Activated B cell treated with CpG ODN at 0.5 μM for 24 hours (primary cell): ENCODE measurements around the gene CCDC82. TPM values are rescaled to one million over a fixed set of nuclear protein-coding genes. Genes with fewer than 3 reads are reported as not detected.

Experiments
- ATAC-seq: fragments of 200-7000 bp; cut with Tn5 transposase; one replicate; pipeline ENCODE4 v1.10.0; 2021; ENCODE audit warnings: low read depth, mild to moderate bottlenecking, moderate library complexity
- CTCF ChIA-PET: fragments of 350-600 bp; sonication (Branson Sonifier 250); formaldehyde crosslinking; loops from one replicate; lab custom pipeline; 2021; ENCODE audit warnings: antibody characterized with exemption; lab: Charles Lee
- POLR2A ChIA-PET: fragments of 350-600 bp; sonication (Branson Sonifier 250); formaldehyde crosslinking; loops from one replicate; lab custom pipeline; 2021; ENCODE audit warnings: antibody characterized with exemption; lab: Charles Lee
- DNase-seq: peaks from one replicate; pipeline ENCODE4 v3.0.0; 2022
- H3K27ac Mint-ChIP-seq: one replicate; pipeline ENCODE4 v1.8.0; 2020; ENCODE audit warnings: mixed read lengths
- H3K27me3 Mint-ChIP-seq: one replicate; pipeline ENCODE4 v1.8.0; 2021; ENCODE audit warnings: mixed read lengths
- H3K36me3 Mint-ChIP-seq: one replicate; pipeline ENCODE4 v1.8.0; 2021; ENCODE audit warnings: low read depth, mixed read lengths
- H3K4me1 Mint-ChIP-seq: one replicate; pipeline ENCODE4 v1.8.0; 2021; ENCODE audit warnings: mixed read lengths
- H3K4me3 Mint-ChIP-seq: one replicate; pipeline ENCODE4 v1.8.0; 2020; ENCODE audit warnings: mild to moderate bottlenecking, mixed read lengths
- H3K9me3 Mint-ChIP-seq: one replicate; pipeline ENCODE4 v1.8.0; 2020; ENCODE audit warnings: mixed read lengths
- CTCF ChIP-seq: fragments of 200-600 bp; IDR thresholded peaks from one replicate; pipeline ENCODE4 v1.8.0; 2022; ENCODE audit warnings: antibody characterized with exemption, mild to moderate bottlenecking
- intact Hi-C: fragments of 100-400 bp; cut with micrococcal nuclease; formaldehyde crosslinking; loops from one replicate; pipeline ENCODE4 v1.15.1; 2024
- total RNA-seq: library from RNA; stranded (reverse); gene quantifications from 2 replicates; pipeline ENCODE4 v1.2.3, GENCODE V29; 2022

CCDC82 gene
- total RNA-seq, 1 donor from 2014 or later: 33.8 TPM

- Mint-ChIP-seq H3K4me3 (peak overlapping the region; percentile 83), H3K36me3 (peaks cover 21% of the 10 kb centered on the region), H3K27ac (peak overlapping the region; percentile 95), H3K9me3 (no peaks in the 10 kb centered on the region), H3K27me3 (no peaks in the 10 kb centered on the region), H3K4me1 (peaks cover 76% of the 10 kb centered on the region)
- intact Hi-C loops: loop anchor here (2.0 kb wide), 3 partner anchors 13 to 45 kb away; no protein-coding TSS in a partner anchor
- DNase-seq (no peak), ATAC-seq (peak; percentile 20)
- ChIA-PET CTCF (interaction anchor here (1.0 to 6.9 kb wide), 8 partner anchors 56 to 489 kb away, joined by 3 to 116 read pairs (median 4); no protein-coding TSS in a partner anchor), POLR2A (interaction anchor here (1.7 to 6.5 kb wide), 2 partner anchors 70 to 94 kb away, joined by 10 to 65 read pairs; no protein-coding TSS in a partner anchor)
- TF ChIP-seq CTCF: no peak
Observed at GRCh38 chr11:96337541-96338431, 51.9 kb downstream of the CCDC82 start.

GRCh38 chr11:96335388-96335787 lies 54.3 kb downstream of the CCDC82 start:
- ATAC-seq (no peak), DNase-seq (no peak)
- intact Hi-C loops: no loop called here
- Mint-ChIP-seq H3K4me3 (no peak overlapping the region), H3K27me3 (no peaks in the 10 kb centered on the region), H3K36me3 (peaks cover 17% of the 10 kb centered on the region), H3K9me3 (no peaks in the 10 kb centered on the region), H3K4me1 (peaks cover 75% of the 10 kb centered on the region), H3K27ac (peak overlapping the region; percentile 2)
- CTCF ChIA-PET: interaction anchor here (1.0 to 1.8 kb wide), 4 partner anchors 8 to 245 kb away, joined by 3 to 4 read pairs (median 4); partner anchors contain the start of gene MAML2
- no peak for TF ChIP-seq CTCF
- POLR2A ChIA-PET: interaction anchor here (0.5 to 1.3 kb wide), 2 partner anchors 68 to 259 kb away, joined by 3 to 4 read pairs; no protein-coding TSS in a partner anchor

GRCh38 chr11:96334219-96334618 lies 55.5 kb downstream of the CCDC82 start:
- CTCF ChIA-PET: interaction anchor here (1.8 kb wide), 1 partner anchor 9 kb away, joined by 4 read pairs; the partner anchor contains the start of gene MAML2

GRCh38 chr11:96333191-96333719 lies 56.5 kb downstream of the CCDC82 start:
- no peaks in the 10 kb centered on the region for H3K27me3 Mint-ChIP-seq
- CTCF ChIA-PET: no interaction called here
- DNase-seq (no peak), ATAC-seq (no peak)
- no peak overlapping the region for H3K4me3 Mint-ChIP-seq
- TF ChIP-seq CTCF: no peak
- POLR2A ChIA-PET: no interaction called here
- H3K9me3 Mint-ChIP-seq: no peaks in the 10 kb centered on the region
- H3K27ac Mint-ChIP-seq: no peak overlapping the region
- peaks cover 61% of the 10 kb centered on the region for H3K4me1 Mint-ChIP-seq
- peaks cover 25% of the 10 kb centered on the region for H3K36me3 Mint-ChIP-seq
- intact Hi-C loops: no loop called here

More at GRCh38 chr11:96334219-96334618, 55.5 kb downstream of the CCDC82 start:
- POLR2A ChIA-PET: interaction anchor here (0.6 kb wide), 1 partner anchor 218 kb away, joined by 3 read pairs; no protein-coding TSS in a partner anchor
- ATAC-seq (no peak), DNase-seq (no peak)
- no peak overlapping the region for H3K27ac Mint-ChIP-seq
- TF ChIP-seq CTCF: no peak
- peaks cover 24% of the 10 kb centered on the region for H3K36me3 Mint-ChIP-seq
- no peaks in the 10 kb centered on the region for H3K9me3 Mint-ChIP-seq
- H3K27me3 Mint-ChIP-seq: no peaks in the 10 kb centered on the region
- H3K4me1 Mint-ChIP-seq: peaks cover 70% of the 10 kb centered on the region
- intact Hi-C loops: no loop called here
- no peak overlapping the region for H3K4me3 Mint-ChIP-seq
